ENCODE results near the gene GATA5.

Gene GATA5

GRCh38 chr20:62475772-62476055 lies at the start of gene GATA5:
TSS of gene GATA5 (minus strand) at chr20:62475995. CDS start at chr20:62475521, 474 bp downstream.
- DNase-seq: no peak

- DNase-seq: no peak
Measured at GRCh38 chr20:62525014-62525413, 49.2 kb upstream of the GATA5 start.

- DNase-seq: no peak
Measured at GRCh38 chr20:62524505-62524911, 48.7 kb upstream of the GATA5 start.

GRCh38 chr20:62523473-62524203 lies 47.8 kb upstream of the GATA5 start:
- no peak for DNase-seq

GRCh38 chr20:62522748-62523396 lies 47.1 kb upstream of the GATA5 start:
- no peak for DNase-seq

- no peak for DNase-seq
Measured at GRCh38 chr20:62519826-62520225, 44.0 kb upstream of the GATA5 start.

GRCh38 chr20:62518911-62519310 lies 43.1 kb upstream of the GATA5 start:
- DNase-seq: no peak

GRCh38 chr20:62517901-62518610 lies 42.3 kb upstream of the GATA5 start:
- no peak for DNase-seq

GRCh38 chr20:62517168-62517567 lies 41.4 kb upstream of the GATA5 start:
- DNase-seq: no peak

- DNase-seq: no peak
Measured at GRCh38 chr20:62516338-62516737, 40.5 kb upstream of the GATA5 start.

GRCh38 chr20:62515826-62516225 lies 40.0 kb upstream of the GATA5 start:
- DNase-seq: no peak

GRCh38 chr20:62515280-62515679 lies 39.5 kb upstream of the GATA5 start:
- no peak for DNase-seq

- no peak for DNase-seq
Measured at GRCh38 chr20:62513991-62514390, 38.2 kb upstream of the GATA5 start.

GRCh38 chr20:62511915-62512610 lies 36.3 kb upstream of the GATA5 start:
- peak; percentile 21 for DNase-seq

GRCh38 chr20:62511300-62511914 lies 35.6 kb upstream of the GATA5 start:
- no peak for DNase-seq

GRCh38 chr20:62508641-62509051 lies 32.9 kb upstream of the GATA5 start:
- no peak for DNase-seq

- DNase-seq: no peak
Measured at GRCh38 chr20:62507991-62508640, 32.3 kb upstream of the GATA5 start.

GRCh38 chr20:62507323-62507722 lies 31.5 kb upstream of the GATA5 start:
- DNase-seq: no peak

GRCh38 chr20:62506791-62507190 lies 31.0 kb upstream of the GATA5 start:
- DNase-seq: no peak

- DNase-seq: no peak
Measured at GRCh38 chr20:62506087-62506486, 30.3 kb upstream of the GATA5 start.

GRCh38 chr20:62505337-62506045 lies 29.7 kb upstream of the GATA5 start:
- DNase-seq: no peak

- DNase-seq: no peak
Measured at GRCh38 chr20:62504323-62504722, 28.5 kb upstream of the GATA5 start.

Measured in MV-4-11 (cell line).